H9 (cell line): ENCODE measurements around the gene TTLL3. TPM values are rescaled to one million over a fixed set of nuclear protein-coding genes. Genes with fewer than 3 reads are reported as not detected.
"Not testable (repeated sequence)": the region's sequence is repeated elsewhere in the genome, so short reads cannot be mapped to it uniquely, and the experiment has no call there.

Experiments
- DNase-seq: peaks from one replicate; pipeline ENCODE4 v3.0.0-alpha.2; 2017
- H2AFZ ChIP-seq: one replicate; pipeline ENCODE4 v1.6.1; 2013; ENCODE audit warnings: mild to moderate bottlenecking, low read length, control low read depth, moderate library complexity
- H2AK5ac ChIP-seq: 2 replicates; pipeline ENCODE4 v1.6.1; 2013; ENCODE audit warnings: low read length, control low read depth, mixed read lengths; ENCODE audit not compliant: insufficient read length
- H2BK120ac ChIP-seq: one replicate; pipeline ENCODE4 v1.6.1; 2013; ENCODE audit warnings: low read depth, mild to moderate bottlenecking, low read length, control low read depth, inconsistent platforms; ENCODE audit not compliant: poor library complexity, severe bottlenecking
- H2BK12ac ChIP-seq: 2 replicates; pipeline ENCODE4 v1.6.1; 2013; ENCODE audit warnings: low read length, control low read depth, mixed read lengths, low read depth; ENCODE audit not compliant: insufficient read length
- H2BK15ac ChIP-seq: 2 replicates; pipeline ENCODE4 v1.6.1; 2013; ENCODE audit warnings: low read depth, low read length, control low read depth
- H2BK20ac ChIP-seq: one replicate; pipeline ENCODE4 v1.6.1; 2013; ENCODE audit warnings: low read depth, mild to moderate bottlenecking, low read length, control low read depth, inconsistent platforms; ENCODE audit not compliant: poor library complexity, severe bottlenecking
- H2BK5ac ChIP-seq: 2 replicates; pipeline ENCODE4 v1.6.1; 2013; ENCODE audit warnings: low read length, control low read depth, mixed read lengths; ENCODE audit not compliant: insufficient read length
- H3K14ac ChIP-seq: 2 replicates; pipeline ENCODE4 v1.6.1; 2013; ENCODE audit warnings: low read length, control low read depth; ENCODE audit not compliant: insufficient read depth
- H3K18ac ChIP-seq: 2 replicates; pipeline ENCODE4 v1.6.1; 2013; ENCODE audit warnings: low read depth, mild to moderate bottlenecking, mixed read lengths, low read length, control low read depth; ENCODE audit not compliant: insufficient read length
- H3K23ac ChIP-seq: 2 replicates; pipeline ENCODE4 v1.6.1; 2013; ENCODE audit warnings: low read length, control low read depth, mixed read lengths, low read depth; ENCODE audit not compliant: insufficient read length
- H3K23me2 ChIP-seq: 2 replicates; pipeline ENCODE4 v1.6.1; 2013; ENCODE audit warnings: low read depth, mild to moderate bottlenecking, mixed read lengths, low read length, control low read depth; ENCODE audit not compliant: insufficient read length, poor library complexity, severe bottlenecking
- H3K27ac ChIP-seq: 2 replicates; pipeline ENCODE4 v1.5.1; 2013; ENCODE audit warnings: low read length, control low read depth, mixed read lengths, low read depth; ENCODE audit not compliant: insufficient read length
- H3K27me3 ChIP-seq: 2 replicates; pipeline ENCODE4 v1.6.1; 2013; ENCODE audit warnings: low read length, control low read depth, inconsistent platforms; ENCODE audit not compliant: insufficient read depth
- H3K4ac ChIP-seq: 2 replicates; pipeline ENCODE4 v1.6.1; 2013; ENCODE audit warnings: low read depth, mild to moderate bottlenecking, control low read depth, inconsistent platforms, low read length, moderate library complexity
- H3K4me1 ChIP-seq: 2 replicates; pipeline ENCODE4 v1.6.1; 2013; ENCODE audit warnings: low read length, control low read depth, inconsistent platforms; ENCODE audit not compliant: insufficient read depth
- H3K4me2 ChIP-seq: 2 replicates; pipeline ENCODE4 v1.6.1; 2013; ENCODE audit warnings: low read length, control low read depth, mixed read lengths; ENCODE audit not compliant: insufficient read length, insufficient read depth
- H3K56ac ChIP-seq: 2 replicates; pipeline ENCODE4 v1.6.1; 2013; ENCODE audit warnings: low read depth, mild to moderate bottlenecking, mixed read lengths, low read length, control low read depth; ENCODE audit not compliant: insufficient read length
- H3K79me1 ChIP-seq: 2 replicates; pipeline ENCODE4 v1.6.1; 2013; ENCODE audit warnings: low read depth, mild to moderate bottlenecking, moderate library complexity, low read length, control low read depth, inconsistent platforms; ENCODE audit not compliant: insufficient read depth, poor library complexity, severe bottlenecking
- H3K79me2 ChIP-seq: 2 replicates; pipeline ENCODE4 v1.6.1; 2013; ENCODE audit warnings: low read length, control low read depth, inconsistent platforms; ENCODE audit not compliant: insufficient read depth
- H3K9ac ChIP-seq: 2 replicates; pipeline ENCODE4 v1.6.1; 2013; ENCODE audit warnings: low read length, control low read depth, mixed read lengths; ENCODE audit not compliant: insufficient read length; ENCODE audit errors: extremely low read depth
- H3K9me3 ChIP-seq: one replicate; pipeline ENCODE4 v1.6.1; 2013; ENCODE audit warnings: low read depth, low read length, inconsistent platforms; ENCODE audit not compliant: control insufficient read depth
- H3T11ph ChIP-seq: one replicate; pipeline ENCODE4 v1.6.1; 2013; ENCODE audit warnings: mild to moderate bottlenecking, low read length, control low read depth, inconsistent platforms
- H4K20me1 ChIP-seq: one replicate; pipeline ENCODE4 v1.6.1; 2013; ENCODE audit not compliant: control insufficient read depth, insufficient read length, insufficient read depth
- H4K5ac ChIP-seq: 2 replicates; pipeline ENCODE4 v1.6.1; 2013; ENCODE audit warnings: low read depth, mild to moderate bottlenecking, mixed read lengths, low read length, control low read depth; ENCODE audit not compliant: insufficient read length
- H4K8ac ChIP-seq: replicated peaks from 2 replicates; pipeline ENCODE4 v1.6.1; 2013; ENCODE audit warnings: low read length, control low read depth, mixed read lengths, low read depth; ENCODE audit not compliant: insufficient read length
- H4K91ac ChIP-seq: 2 replicates; pipeline ENCODE4 v1.6.1; 2013; ENCODE audit warnings: low read depth, mild to moderate bottlenecking, moderate library complexity, mixed read lengths, low read length, control low read depth; ENCODE audit not compliant: insufficient read length
- H3K27ac Mint-ChIP-seq, 3 experiments: 2 replicates in 2 of 3; 3 replicates in 1 of 3; pipeline ENCODE4 v1.8.0; 2020 to 2021; ENCODE audit warnings: mixed read lengths in 3 of 3, mild to moderate bottlenecking in 1 of 3, moderate library complexity in 1 of 3
- H3K27me3 Mint-ChIP-seq: 2 replicates; pipeline ENCODE4 v1.8.0; 2021; ENCODE audit warnings: low read depth, mild to moderate bottlenecking, moderate library complexity, mixed read lengths
- H3K36me3 Mint-ChIP-seq, 3 experiments: 2 replicates in 2 of 3; 3 replicates in 1 of 3; pipeline ENCODE4 v1.8.0; 2020 to 2021; ENCODE audit warnings: low read depth in 3 of 3, mixed read lengths in 3 of 3; ENCODE audit not compliant: insufficient read depth in 1 of 3
- H3K4me1 Mint-ChIP-seq, 2 experiments: 2 replicates each; pipeline ENCODE4 v1.8.0; 2020; ENCODE audit warnings: mixed read lengths in 2 of 2
- H3K4me3 Mint-ChIP-seq, 2 experiments: 2 replicates in 1 of 2; 3 replicates in 1 of 2; pipeline ENCODE4 v1.8.0; 2020 to 2021; ENCODE audit warnings: mild to moderate bottlenecking in 2 of 2, mixed read lengths in 2 of 2, moderate library complexity in 1 of 2
- H3K9me3 Mint-ChIP-seq, 2 experiments: 2 replicates in 1 of 2; 3 replicates in 1 of 2; pipeline ENCODE4 v1.8.0; 2020; ENCODE audit warnings: mild to moderate bottlenecking in 2 of 2, mixed read lengths in 2 of 2, moderate library complexity in 1 of 2
- WGBS: extraction: QIAGEN DNeasy Blood & Tissue Kit; methylation state at CpG from one replicate; pipeline ENCODE4 v1.1.7; 2013; ENCODE audit warnings: missing lambda C conversion rate, low lambda C conversion rate, mixed read lengths; ENCODE audit not compliant: insufficient read length; ENCODE audit errors: extremely low coverage; 5-methylcytosine and 5-hydroxymethylcytosine counted together
- total RNA-seq: library from RNA; stranded (reverse); gene quantifications from 2 replicates; pipeline ENCODE4 v1.2.1, GENCODE V29; 2021

TTLL3 gene
- total RNA-seq, 1 experiment from 2014 or later: 14.4 TPM

DNA sequence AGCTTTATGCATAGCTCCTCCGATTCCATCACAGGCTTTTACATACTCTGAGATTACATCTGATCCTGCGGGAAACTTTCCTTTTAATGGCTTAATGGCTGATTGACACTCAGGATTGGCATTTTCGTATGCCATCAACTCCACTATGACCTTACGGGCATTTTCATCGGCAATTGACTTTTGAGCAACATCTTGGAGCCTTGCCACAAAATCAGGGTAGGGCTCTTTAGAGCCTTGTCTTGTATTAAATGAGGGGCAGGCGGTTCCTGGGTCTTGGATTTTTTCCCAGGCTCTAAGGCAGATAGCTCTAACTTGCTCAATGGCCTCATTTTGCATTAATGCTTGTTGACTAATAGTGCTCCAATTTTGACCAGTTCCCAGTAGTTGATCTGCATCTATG, 41.9 kb downstream of the TTLL3 start:
- not testable (repeated sequence) for H2AFZ ChIP-seq, DNase-seq, H4K8ac ChIP-seq, H3K36me3 Mint-ChIP-seq, H3K4me1 ChIP-seq, H3K9ac ChIP-seq, H3K79me2 ChIP-seq, H3K9me3 ChIP-seq, H3K27ac Mint-ChIP-seq, H3K23ac ChIP-seq, H3K18ac ChIP-seq, H3K4me2 ChIP-seq, H3K27ac ChIP-seq, H3K27me3 ChIP-seq, H3K4ac ChIP-seq, H3T11ph ChIP-seq, H3K4me3 Mint-ChIP-seq, H3K56ac ChIP-seq, H4K20me1 ChIP-seq, H2BK12ac ChIP-seq, H2BK20ac ChIP-seq, H3K79me1 ChIP-seq, H3K14ac ChIP-seq, H4K91ac ChIP-seq, H4K5ac ChIP-seq, H2BK15ac ChIP-seq, H3K23me2 ChIP-seq, H3K9me3 Mint-ChIP-seq, H2BK120ac ChIP-seq, H2AK5ac ChIP-seq, H2BK5ac ChIP-seq
- Mint-ChIP-seq H3K27me3 (peaks cover 17% of the 10 kb centered on the region), H3K4me1 (peaks cover 16 to 21% of the 10 kb centered on the region in 2 experiments)
- WGBS: no CpG with 5 or more reads among the region's 6 CpGs
